GM12875 (cell line): Measurements from ENCODE around the gene INPP5A.

ENCODE experiments used
- H3K4me3 ChIP-seq: one replicate; pipeline ENCODE4 v1.5.1; 2011; ENCODE audit warnings: low read depth, low read length, control low read depth
- TF ChIP-seq, protein P1 (sequence below): IDR thresholded peaks from 2 replicates; pipeline ENCODE4 v1.5.1; 2011; ENCODE audit warnings: low read depth, mild to moderate bottlenecking, control low read depth, inconsistent platforms, low read length, moderate library complexity, borderline replicate concordance; ENCODE audit not compliant: insufficient read depth

INPP5A gene

GRCh38 chr10:132607961-132608495 is 70.4 kb downstream of the INPP5A start:
- TF ChIP-seq, protein P1, sequence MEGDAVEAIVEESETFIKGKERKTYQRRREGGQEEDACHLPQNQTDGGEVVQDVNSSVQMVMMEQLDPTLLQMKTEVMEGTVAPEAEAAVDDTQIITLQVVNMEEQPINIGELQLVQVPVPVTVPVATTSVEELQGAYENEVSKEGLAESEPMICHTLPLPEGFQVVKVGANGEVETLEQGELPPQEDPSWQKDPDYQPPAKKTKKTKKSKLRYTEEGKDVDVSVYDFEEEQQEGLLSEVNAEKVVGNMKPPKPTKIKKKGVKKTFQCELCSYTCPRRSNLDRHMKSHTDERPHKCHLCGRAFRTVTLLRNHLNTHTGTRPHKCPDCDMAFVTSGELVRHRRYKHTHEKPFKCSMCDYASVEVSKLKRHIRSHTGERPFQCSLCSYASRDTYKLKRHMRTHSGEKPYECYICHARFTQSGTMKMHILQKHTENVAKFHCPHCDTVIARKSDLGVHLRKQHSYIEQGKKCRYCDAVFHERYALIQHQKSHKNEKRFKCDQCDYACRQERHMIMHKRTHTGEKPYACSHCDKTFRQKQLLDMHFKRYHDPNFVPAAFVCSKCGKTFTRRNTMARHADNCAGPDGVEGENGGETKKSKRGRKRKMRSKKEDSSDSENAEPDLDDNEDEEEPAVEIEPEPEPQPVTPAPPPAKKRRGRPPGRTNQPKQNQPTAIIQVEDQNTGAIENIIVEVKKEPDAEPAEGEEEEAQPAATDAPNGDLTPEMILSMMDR, result no peak
- H3K4me3 ChIP-seq, result no peak overlapping the region

DNA sequence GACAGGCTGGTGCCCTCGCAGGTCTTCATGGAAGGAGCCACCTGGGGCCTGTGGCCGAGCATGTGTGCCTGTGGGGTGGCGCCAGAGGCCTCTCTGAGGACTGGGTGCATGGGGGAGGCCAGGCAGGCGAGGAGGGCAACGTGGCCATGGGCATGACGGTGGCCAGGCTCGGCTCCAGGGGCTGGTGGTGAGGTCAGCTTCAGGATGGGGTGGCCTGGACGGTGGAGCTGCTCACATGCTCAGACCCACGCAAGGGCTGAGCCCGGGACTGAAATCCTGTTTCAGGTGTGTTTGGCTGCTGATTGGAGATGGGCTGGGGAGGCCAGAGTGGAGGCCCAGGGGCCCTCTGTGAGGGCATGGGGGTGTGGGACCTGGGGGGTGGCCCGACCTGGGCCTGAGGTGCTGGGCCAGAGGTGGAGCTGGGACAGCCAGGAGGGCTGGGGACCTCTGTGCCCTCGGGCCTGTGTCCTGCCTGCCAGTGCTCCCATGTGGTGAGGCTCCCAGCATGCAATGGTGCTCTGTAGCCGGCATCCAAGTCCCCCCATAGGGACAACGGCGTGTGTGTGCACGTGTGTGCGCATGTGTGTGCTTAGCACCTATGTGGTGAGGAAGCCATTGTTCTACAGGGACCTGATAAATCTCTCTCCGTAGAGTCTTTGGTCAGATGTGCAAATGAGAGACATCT is 71.1 kb downstream of the INPP5A start:
- no peak overlapping the region for H3K4me3 ChIP-seq
- TF ChIP-seq, protein P1, result no peak

GRCh38 chr10:132609211-132609610 is 71.6 kb downstream of the INPP5A start:
- TF ChIP-seq, protein P1, result no peak
- H3K4me3 ChIP-seq, result no peak overlapping the region

DNA sequence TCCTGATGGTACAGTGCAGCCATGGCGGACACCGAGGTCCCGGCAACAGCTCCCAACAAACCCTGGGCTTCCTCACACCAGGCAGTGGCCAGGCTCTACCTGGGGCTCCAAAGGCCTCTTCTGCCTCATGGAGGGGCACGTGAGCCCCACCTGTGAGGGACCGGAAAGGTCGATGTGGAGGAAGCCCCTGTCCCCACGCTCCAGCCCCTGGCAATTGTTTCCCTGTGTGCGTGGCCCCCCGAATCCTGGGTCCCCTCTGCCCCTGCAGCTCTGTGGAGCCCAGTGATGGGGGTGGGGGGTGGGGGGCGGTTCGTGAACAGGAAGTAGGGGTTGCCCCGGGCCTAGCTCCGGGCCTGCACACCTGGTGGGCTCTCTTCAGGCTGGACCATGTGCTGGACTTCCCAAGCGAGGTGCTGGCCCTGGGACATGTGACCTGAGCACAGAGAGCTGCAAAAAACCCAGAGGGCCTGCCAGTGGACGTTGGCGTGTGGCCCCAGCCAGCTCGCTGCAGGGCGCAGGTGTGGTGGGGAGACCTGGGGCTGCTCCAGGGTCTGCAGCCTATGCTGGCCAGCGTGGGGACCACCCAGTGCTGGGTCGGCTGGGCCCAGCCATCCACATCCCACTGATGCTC is 72.6 kb downstream of the INPP5A start:
- TF ChIP-seq, protein P1, result no peak
- no peak overlapping the region for H3K4me3 ChIP-seq

DNA sequence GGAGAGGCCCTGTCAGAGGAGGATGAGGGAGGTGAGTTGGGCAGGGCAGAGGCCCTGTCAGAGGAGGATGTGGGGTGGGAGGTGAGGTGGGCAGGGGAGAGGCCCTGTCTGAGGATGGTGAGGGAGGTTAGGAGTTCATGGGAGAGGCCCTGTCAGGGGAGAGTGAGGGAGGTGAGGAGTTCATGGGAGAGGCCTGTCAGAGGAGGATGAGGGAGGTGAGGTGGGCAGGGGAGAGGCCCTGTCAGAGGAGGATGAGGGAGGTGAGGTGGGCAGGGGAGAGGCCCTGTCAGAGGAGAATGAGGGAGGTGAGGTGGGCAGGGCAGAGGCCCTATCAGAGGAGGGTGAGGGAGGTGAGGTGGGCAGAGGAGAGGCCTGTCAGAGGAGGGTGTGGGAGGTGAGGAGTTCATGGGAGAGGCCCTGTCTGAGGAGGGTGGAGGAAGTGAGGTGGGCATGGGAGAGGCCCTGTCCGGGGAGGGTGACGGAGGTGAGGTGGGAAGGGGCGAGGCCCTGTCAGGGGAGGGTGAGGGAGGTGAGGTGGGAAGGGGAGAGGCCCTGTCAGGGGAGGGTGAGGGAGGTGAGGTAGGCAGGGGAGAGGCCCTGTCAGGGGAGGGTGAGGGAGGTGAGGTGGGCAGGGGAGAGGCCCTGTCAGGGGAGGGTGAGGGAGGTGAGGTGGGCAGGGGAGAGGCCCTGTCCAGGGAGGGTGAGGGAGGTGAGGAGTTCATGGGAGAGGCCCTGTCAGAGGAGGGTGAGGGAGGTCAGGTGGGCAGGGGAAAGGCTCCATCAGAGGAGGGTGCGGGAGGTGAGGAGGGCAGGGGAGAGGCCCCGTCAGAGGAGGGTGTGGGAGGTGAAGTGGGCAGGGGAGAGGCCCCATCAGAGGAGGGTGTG is 73.7 kb downstream of the INPP5A start:
- TF ChIP-seq, protein P1, result no peak
- no peak overlapping the region for H3K4me3 ChIP-seq

- TF ChIP-seq, protein P1, result no peak
- H3K4me3 ChIP-seq, result no peak overlapping the region
Measured at GRCh38 chr10:132611986-132612385, 74.4 kb downstream of the INPP5A start.
